SU-DHL-6 (cell line): ENCODE results near the gene ARRDC3.
"Not testable (repeated sequence)": the region's sequence is repeated elsewhere in the genome, so short reads cannot be mapped to it uniquely, and the experiment has no call there.

Experiments used
- H2AFZ ChIP-seq: fragments of 200-600 bp; sonication (generic); 2 replicates; pipeline ENCODE4 v1.6.1; 2014; ENCODE audit warnings: low read depth, mild to moderate bottlenecking, moderate library complexity, mixed read lengths, antibody characterized with exemption, low read length; ENCODE audit not compliant: severe bottlenecking
- H3F3A ChIP-seq: fragments of 200-600 bp; shearing (Covaris generic); 2 replicates; pipeline ENCODE4 v1.6.0; 2016; ENCODE audit warnings: antibody characterized with exemption, mild to moderate bottlenecking; ENCODE audit not compliant: insufficient read depth
- H3K27ac ChIP-seq: fragments of 200-600 bp; sonication (generic); 2 replicates; pipeline ENCODE4 v1.5.1; 2016; ENCODE audit warnings: low read depth, mild to moderate bottlenecking, low read length, moderate library complexity, mixed read lengths
- H3K27me3 ChIP-seq: fragments of 200-600 bp; sonication (generic), shearing (Covaris generic); 2 replicates; pipeline ENCODE4 v1.6.0; 2014; ENCODE audit warnings: mild to moderate bottlenecking, low read length
- H3K36me3 ChIP-seq: fragments of 200-600 bp; sonication (generic); 2 replicates; pipeline ENCODE4 v1.6.1; 2014; ENCODE audit warnings: mild to moderate bottlenecking, low read length, mixed read lengths
- H3K4me2 ChIP-seq: fragments of 300-600, 200-600 bp; shearing (Covaris generic), sonication (generic); 2 replicates; pipeline ENCODE4 v1.6.0; 2014; ENCODE audit warnings: low read length, low read depth, mild to moderate bottlenecking; ENCODE audit not compliant: poor library complexity, severe bottlenecking
- H3K4me3 ChIP-seq: fragments of 200-600 bp; sonication (generic); 2 replicates; pipeline ENCODE4 v1.5.1; 2014; ENCODE audit warnings: antibody characterized with exemption, low read length, mild to moderate bottlenecking, mixed read lengths; ENCODE audit not compliant: insufficient read depth, poor library complexity, severe bottlenecking
- H3K79me2 ChIP-seq: fragments of 200-600 bp; sonication (generic); 2 replicates; pipeline ENCODE4 v1.6.1; 2014; ENCODE audit warnings: mild to moderate bottlenecking, low read length, moderate library complexity; ENCODE audit not compliant: insufficient read depth
- H3K9ac ChIP-seq: fragments of 200-600 bp; sonication (generic); 2 replicates; pipeline ENCODE4 v1.7.0; 2014; ENCODE audit warnings: mild to moderate bottlenecking, low read length
- H3K9me2 ChIP-seq: fragments of 200-600 bp; sonication (generic); replicated peaks from 2 replicates; pipeline ENCODE4 v1.6.1; 2014; ENCODE audit warnings: low read length; ENCODE audit not compliant: insufficient read depth
- H3K9me3 ChIP-seq: fragments of 200-600 bp; sonication (generic); 2 replicates; pipeline ENCODE4 v1.6.1; 2014; ENCODE audit warnings: low read length, mixed read lengths; ENCODE audit not compliant: insufficient read depth
- H4K20me1 ChIP-seq: fragments of 200-600 bp; sonication (generic); 2 replicates; pipeline ENCODE4 v1.6.1; 2014; ENCODE audit warnings: low read depth, mild to moderate bottlenecking, antibody characterized with exemption, low read length, moderate library complexity, mixed read lengths
- EZH2phosphoT487 ChIP-seq: fragments of 200-600 bp; sonication (generic), shearing (Covaris generic); conservative IDR thresholded peaks from 2 replicates; pipeline ENCODE4 v1.6.1; 2018; ENCODE audit warnings: mild to moderate bottlenecking, antibody characterized with exemption, low read length, moderate library complexity, mixed read lengths
- TF ChIP-seq, protein P1 (sequence below): fragments of 200-600 bp; sonication (generic); IDR thresholded peaks from one replicate; pipeline ENCODE4 v1.5.1; 2017; ENCODE audit warnings: antibody characterized with exemption, mild to moderate bottlenecking, low read length, moderate library complexity; ENCODE audit not compliant: insufficient read depth, poor library complexity, severe bottlenecking

Gene ARRDC3

DNA sequence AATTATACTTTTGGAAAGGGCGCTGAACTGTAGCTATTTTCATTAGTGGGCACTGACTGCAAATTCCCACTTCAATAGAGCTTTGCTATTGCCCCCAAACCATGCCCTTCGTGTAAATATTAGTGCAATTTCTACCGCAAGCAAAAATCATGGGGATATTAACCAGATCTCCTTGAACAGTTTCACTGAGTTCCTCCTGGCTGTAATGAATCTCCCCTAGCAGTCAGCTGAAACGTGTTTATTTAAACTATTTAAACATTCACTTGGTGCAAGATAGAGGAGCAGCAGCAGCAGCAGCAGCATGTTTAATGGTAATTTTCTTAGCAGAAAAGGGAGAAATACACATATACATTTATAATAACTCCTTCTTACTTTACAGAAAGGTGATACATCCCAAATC is 54.4 kb downstream of the ARRDC3 start:
- Histone ChIP-seq H2AFZ (no peak overlapping the region), H3K9me3 (no peaks in the 10 kb centered on the region), H3K9me2 (no peaks in the 10 kb centered on the region), H3K4me2 (no peak overlapping the region), H3K79me2 (no peaks in the 10 kb centered on the region), H3K27me3 (no peaks in the 10 kb centered on the region), H3K9ac (no peak overlapping the region), H3K4me3 (no peak overlapping the region), H3F3A (no peaks in the 10 kb centered on the region), H3K27ac (no peak overlapping the region), H3K36me3 (no peaks in the 10 kb centered on the region), H4K20me1 (no peaks in the 10 kb centered on the region)
- TF ChIP-seq EZH2phosphoT487, result no peak
- TF ChIP-seq, protein P1, sequence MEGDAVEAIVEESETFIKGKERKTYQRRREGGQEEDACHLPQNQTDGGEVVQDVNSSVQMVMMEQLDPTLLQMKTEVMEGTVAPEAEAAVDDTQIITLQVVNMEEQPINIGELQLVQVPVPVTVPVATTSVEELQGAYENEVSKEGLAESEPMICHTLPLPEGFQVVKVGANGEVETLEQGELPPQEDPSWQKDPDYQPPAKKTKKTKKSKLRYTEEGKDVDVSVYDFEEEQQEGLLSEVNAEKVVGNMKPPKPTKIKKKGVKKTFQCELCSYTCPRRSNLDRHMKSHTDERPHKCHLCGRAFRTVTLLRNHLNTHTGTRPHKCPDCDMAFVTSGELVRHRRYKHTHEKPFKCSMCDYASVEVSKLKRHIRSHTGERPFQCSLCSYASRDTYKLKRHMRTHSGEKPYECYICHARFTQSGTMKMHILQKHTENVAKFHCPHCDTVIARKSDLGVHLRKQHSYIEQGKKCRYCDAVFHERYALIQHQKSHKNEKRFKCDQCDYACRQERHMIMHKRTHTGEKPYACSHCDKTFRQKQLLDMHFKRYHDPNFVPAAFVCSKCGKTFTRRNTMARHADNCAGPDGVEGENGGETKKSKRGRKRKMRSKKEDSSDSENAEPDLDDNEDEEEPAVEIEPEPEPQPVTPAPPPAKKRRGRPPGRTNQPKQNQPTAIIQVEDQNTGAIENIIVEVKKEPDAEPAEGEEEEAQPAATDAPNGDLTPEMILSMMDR, result no peak

DNA sequence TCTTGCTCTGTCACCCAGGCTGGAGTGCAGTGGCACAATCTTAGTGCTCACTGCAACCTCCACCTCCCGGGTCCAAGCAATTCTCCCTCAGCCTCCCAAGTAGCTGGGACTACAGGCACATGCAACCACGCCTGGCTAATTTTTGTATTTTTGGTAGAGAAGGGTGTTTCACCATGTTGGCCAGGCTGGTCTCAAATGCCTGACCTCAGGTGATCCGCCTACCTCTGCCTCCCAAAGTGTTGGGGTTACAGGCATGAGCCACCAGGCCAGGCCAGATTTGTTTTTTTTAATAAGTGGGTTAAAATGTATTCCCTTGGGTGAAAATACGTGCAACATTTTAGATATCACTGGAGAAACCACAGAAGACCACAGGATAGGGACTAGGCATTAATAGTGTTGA is 60.1 kb downstream of the ARRDC3 start:
- not testable (repeated sequence) for H3F3A ChIP-seq, H3K79me2 ChIP-seq, H3K27ac ChIP-seq, H3K27me3 ChIP-seq, H3K9ac ChIP-seq, H3K9me2 ChIP-seq, H2AFZ ChIP-seq, H3K36me3 ChIP-seq, H3K4me3 ChIP-seq, H3K4me2 ChIP-seq, H4K20me1 ChIP-seq, H3K9me3 ChIP-seq

DNA sequence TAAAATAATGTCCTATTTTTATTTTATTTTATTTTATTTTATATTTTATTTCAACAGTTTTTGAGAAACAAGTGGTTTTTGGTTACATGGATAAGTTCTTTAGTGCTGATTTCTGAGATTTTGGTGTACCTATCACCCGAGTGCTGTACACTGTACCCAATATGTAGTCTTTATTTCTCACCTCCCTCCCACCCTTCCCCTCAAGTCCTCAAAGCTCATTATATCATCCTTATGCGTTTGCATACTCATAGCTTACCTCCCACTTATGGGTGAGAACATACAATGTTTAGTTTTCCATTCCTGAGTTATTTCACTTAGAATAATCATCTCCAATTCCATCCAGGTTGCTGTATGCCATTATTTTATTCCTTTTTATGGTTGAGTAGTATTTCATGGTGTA is 63.5 kb downstream of the ARRDC3 start:
- no peak overlapping the region for H3K4me3 ChIP-seq
- H3K79me2 ChIP-seq, result no peaks in the 10 kb centered on the region
- H3F3A ChIP-seq, result no peaks in the 10 kb centered on the region
- H3K4me2 ChIP-seq, result no peak overlapping the region
- no peaks in the 10 kb centered on the region for H3K36me3 ChIP-seq
- H3K9me3 ChIP-seq, result no peaks in the 10 kb centered on the region
- H2AFZ ChIP-seq, result no peak overlapping the region
- TF ChIP-seq, protein P1, result no peak
- TF ChIP-seq EZH2phosphoT487, result no peak
- no peaks in the 10 kb centered on the region for H4K20me1 ChIP-seq
- H3K9ac ChIP-seq, result no peak overlapping the region
- H3K27ac ChIP-seq, result no peak overlapping the region
- H3K27me3 ChIP-seq, result no peaks in the 10 kb centered on the region
- no peaks in the 10 kb centered on the region for H3K9me2 ChIP-seq

DNA sequence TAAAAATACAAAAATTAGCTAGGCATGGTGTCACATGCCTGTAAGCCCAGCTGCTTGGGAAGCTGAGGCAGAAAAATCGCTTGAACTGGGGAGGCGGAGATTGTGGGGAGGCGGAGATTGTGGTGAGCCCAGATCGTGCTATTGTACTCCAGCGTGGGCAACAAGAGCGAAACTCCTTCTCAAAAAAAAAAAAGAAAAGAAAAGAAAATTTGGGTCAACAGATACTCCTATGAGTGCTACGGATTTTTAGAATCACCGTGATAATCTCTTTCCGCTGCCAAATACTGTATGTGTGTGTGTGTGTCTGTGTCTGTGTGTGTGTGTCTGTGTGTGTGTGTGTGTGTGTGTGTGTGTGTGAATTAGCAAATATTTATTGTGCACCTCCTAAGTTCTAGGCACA is 64.4 kb downstream of the ARRDC3 start:
- Histone ChIP-seq H3K36me3 (no peaks in the 10 kb centered on the region), H3K9ac (no peak overlapping the region), H4K20me1 (no peaks in the 10 kb centered on the region), H3K4me2 (no peak overlapping the region), H3K9me3 (no peaks in the 10 kb centered on the region), H2AFZ (no peak overlapping the region), H3K9me2 (no peaks in the 10 kb centered on the region), H3K79me2 (no peaks in the 10 kb centered on the region), H3K27ac (no peak overlapping the region), H3K27me3 (no peaks in the 10 kb centered on the region), H3K4me3 (no peak overlapping the region), H3F3A (no peaks in the 10 kb centered on the region)
- TF ChIP-seq, protein P1, result no peak
